GM12865 (cell line): ENCODE results near the gene GOLM1.
"Not testable (repeated sequence)": the region's sequence is repeated elsewhere in the genome, so short reads cannot be mapped to it uniquely, and the experiment has no call there.

Source experiments
- DNase-seq: peaks from one replicate; pipeline ENCODE4 v3.0.0; 2010; ENCODE audit warnings: low read depth
- H3K4me3 ChIP-seq: 2 replicates; pipeline ENCODE4 v1.5.1; 2011; ENCODE audit warnings: mild to moderate bottlenecking, low read depth, low read length, control low read depth
- CTCF ChIP-seq: IDR thresholded peaks from 2 replicates; pipeline ENCODE4 v1.5.1; 2011; ENCODE audit warnings: low read length, control low read depth, low read depth, inconsistent platforms; ENCODE audit not compliant: insufficient read depth; ENCODE audit errors: missing control alignments

GOLM1 gene

GRCh38 chr9:86061972-86062739 is 37.2 kb downstream of the GOLM1 start:
- TF ChIP-seq CTCF, result no peak
- DNase-seq, result no peak
- no peak overlapping the region for H3K4me3 ChIP-seq

- no peak for DNase-seq
- no peak for TF ChIP-seq CTCF
These were observed 41.9 kb downstream of the GOLM1 start for GRCh38 chr9:86057491-86057890.

GRCh38 chr9:86054695-86055094 is 44.7 kb downstream of the GOLM1 start:
- TF ChIP-seq CTCF, result no peak
- H3K4me3 ChIP-seq, result no peak overlapping the region
- no peak for DNase-seq

More at GRCh38 chr9:86057491-86057890, 41.9 kb downstream of the GOLM1 start:
- no peak overlapping the region for H3K4me3 ChIP-seq

DNA sequence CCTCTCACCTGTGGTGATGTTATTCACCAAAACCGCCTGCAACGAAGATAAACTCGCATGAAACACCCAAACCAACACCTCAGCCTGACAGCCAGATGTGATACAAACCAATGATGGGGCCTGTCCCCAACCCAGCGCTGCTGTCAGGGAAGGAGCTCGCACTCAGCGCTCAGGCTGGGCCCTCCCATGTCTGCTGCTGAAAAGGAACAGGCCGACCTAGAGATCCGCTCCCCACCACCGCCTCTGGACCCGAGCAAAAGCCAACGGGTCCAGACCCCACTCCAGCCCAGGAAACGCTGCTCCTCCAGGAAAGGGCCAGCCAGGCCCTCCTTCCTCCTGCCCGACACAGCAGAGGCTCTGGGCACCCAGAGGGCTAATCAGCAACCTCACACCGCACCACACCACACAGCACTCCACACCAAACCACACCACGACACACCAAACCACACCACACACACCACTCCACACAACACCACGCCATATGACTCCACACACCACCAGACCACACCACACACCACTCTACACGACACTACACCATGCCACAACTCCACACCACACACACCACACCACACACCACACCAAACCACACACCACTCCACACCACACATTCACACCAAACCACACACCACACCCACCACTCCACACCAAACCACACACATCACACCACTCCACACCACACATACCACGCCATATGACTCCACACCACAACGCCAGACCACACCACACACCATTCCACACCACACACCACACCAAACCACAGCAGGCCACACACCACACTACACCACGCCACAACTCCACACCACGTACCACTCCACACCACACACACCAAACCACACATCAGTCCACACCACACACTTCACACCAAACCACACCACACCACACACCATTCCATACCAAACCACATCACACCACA is 46.5 kb downstream of the GOLM1 start:
- no peak for TF ChIP-seq CTCF
- no peak overlapping the region for H3K4me3 ChIP-seq
- no peak for DNase-seq

DNA sequence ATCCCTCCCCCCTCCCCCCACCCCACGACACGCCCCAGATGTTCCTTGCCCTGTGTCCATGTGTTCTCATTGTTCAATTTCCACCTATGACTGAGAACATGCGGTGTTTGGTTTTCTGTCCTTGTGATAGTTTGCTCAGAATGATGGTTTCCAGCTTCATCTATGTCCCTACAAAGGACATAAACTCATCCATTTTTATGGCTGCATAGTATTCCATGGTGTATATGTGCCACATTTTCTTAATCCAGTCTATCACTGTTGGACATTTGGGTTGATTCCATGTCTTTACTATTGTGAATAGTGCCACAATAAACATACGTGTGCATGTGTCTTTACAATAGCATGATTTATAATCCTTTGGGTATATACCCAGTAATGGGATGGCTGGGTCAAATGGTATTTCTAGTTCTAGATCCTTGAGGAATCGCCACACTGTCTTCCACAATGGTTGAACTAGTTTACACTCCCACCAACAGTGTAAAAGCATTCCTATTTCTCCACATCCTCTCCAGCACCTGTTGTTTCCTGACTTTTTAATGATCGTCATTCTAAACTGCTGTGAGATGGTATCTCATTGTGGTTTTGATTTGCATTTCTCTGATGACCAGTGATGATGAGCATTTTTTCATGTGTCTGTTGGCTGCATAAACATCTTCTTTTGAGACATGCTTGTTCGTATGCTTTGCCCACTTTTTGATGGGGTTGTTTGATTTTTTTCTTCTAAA is 51.2 kb downstream of the GOLM1 start:
- not testable (repeated sequence) for DNase-seq, H3K4me3 ChIP-seq

- no peak for TF ChIP-seq CTCF
- no peak for DNase-seq
These were observed 52.0 kb downstream of the GOLM1 start for GRCh38 chr9:86047361-86047760.

DNA sequence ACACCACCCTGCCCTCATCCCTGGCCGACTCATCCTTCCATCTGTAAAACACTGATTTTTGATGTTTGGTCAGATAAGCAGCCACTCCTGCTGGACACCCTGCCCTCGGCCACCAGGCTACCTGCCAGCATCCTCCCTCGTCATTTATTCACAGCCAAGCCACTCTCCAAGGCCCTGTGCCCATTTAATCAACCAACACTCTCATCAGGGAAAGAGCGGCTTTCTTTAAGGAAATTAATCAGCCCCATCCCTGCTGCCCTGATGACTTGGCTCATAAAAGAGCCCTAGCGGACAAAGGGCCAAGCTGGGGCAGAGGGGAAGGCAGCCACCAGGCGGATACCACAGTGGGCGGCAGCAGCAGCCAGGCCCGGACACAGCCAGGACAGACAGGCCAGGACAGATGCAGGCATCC is 52.4 kb downstream of the GOLM1 start:
- TF ChIP-seq CTCF, result no peak
- DNase-seq, result no peak

More at GRCh38 chr9:86047361-86047760, 52.0 kb downstream of the GOLM1 start:
- H3K4me3 ChIP-seq, result no peak overlapping the region

More for the DNA sequence above, 52.4 kb downstream of the GOLM1 start:
- H3K4me3 ChIP-seq, result no peak overlapping the region
